HepG2 (cell line): Measurements from ENCODE around the gene TBC1D2B. TPM values are rescaled to one million over a fixed set of nuclear protein-coding genes. Genes with fewer than 3 reads are reported as not detected.

Source experiments
- ATAC-seq: fragments of 200-7000 bp; cut with Tn5 transposase; 3 replicates; pipeline ENCODE4 v1.9.1; 2020; ENCODE audit warnings: mild to moderate bottlenecking, moderate library complexity
- BruUV-seq: library from RNA; stranded (reverse); fragments of 400-500 nt; replicated peaks from 2 replicates; lab custom pipeline; 2021; lab: Mats Ljungman, UMichigan
- CTCF ChIA-PET: fragments of 300-600 bp; formaldehyde crosslinking; extraction: SDS; loops from one replicate; lab custom pipeline; 2021; ENCODE audit warnings: low total read pairs, inconsistent platforms, low intra/inter-chr PET ratio; lab: Yijun Ruan, JAX
- POLR2A ChIA-PET: fragments of 350-600 bp; sonication (Branson Sonifier 250); formaldehyde crosslinking; loops from one replicate; lab custom pipeline; 2020; ENCODE audit warnings: antibody characterized with exemption, inconsistent platforms; lab: Yijun Ruan, JAX
- DNase-seq: peaks from one replicate; pipeline ENCODE4 v3.0.0-alpha.2; 2015; ENCODE audit warnings: low spot score
- FAIRE-seq: peaks from 3 replicates; lab custom pipeline; 2011; peaks lifted over from hg19 to GRCh38; lab: Jason Lieb, UNC
- H2AFZ ChIP-seq: one replicate; pipeline ENCODE4 v1.6.1; 2011; ENCODE audit warnings: low read length, inconsistent platforms
- H3K27ac ChIP-seq: fragments of 300-600 bp; 3 replicates; pipeline ENCODE4 v1.8.0; 2011; ENCODE audit warnings: mixed run types, mild to moderate bottlenecking, mixed read lengths, low read length, inconsistent platforms; ENCODE audit not compliant: insufficient read depth; ENCODE audit errors: extremely low read length
- H3K27me3 ChIP-seq, 2 experiments: fragments of 200-600 bp in 1 of 2; 2 replicates in 1 of 2; 3 replicates in 1 of 2; pipeline versions ENCODE4 v1.6.0 to v1.8.0; 2011; ENCODE audit warnings: low read length in 2 of 2, mild to moderate bottlenecking in 2 of 2, moderate library complexity in 2 of 2, inconsistent platforms in 1 of 2; ENCODE audit not compliant: insufficient read depth in 2 of 2, control insufficient read depth in 1 of 2
- H3K36me3 ChIP-seq, 2 experiments: fragments of 200-600 bp in 1 of 2; replicated peaks in 1 of 2; 2 replicates in 1 of 2; 3 replicates in 1 of 2; pipeline versions ENCODE4 v1.5.1 to v1.8.0; 2011; ENCODE audit warnings: low read length in 2 of 2, inconsistent platforms in 1 of 2; ENCODE audit not compliant: insufficient read depth in 2 of 2, control insufficient read depth in 1 of 2
- H3K4me1 ChIP-seq: 2 replicates; pipeline ENCODE4 v1.5.1; 2012; ENCODE audit warnings: low read length, inconsistent platforms; ENCODE audit not compliant: insufficient read depth
- H3K4me2 ChIP-seq: 2 replicates; pipeline ENCODE4 v1.6.0; 2011; ENCODE audit warnings: low read depth, low read length, inconsistent platforms
- H3K4me3 ChIP-seq, 3 experiments: fragments of 200-600 bp in 1 of 3; sonication (generic), shearing (Covaris generic) in 1 of 3; replicated peaks in 1 of 3; 2 replicates each; pipeline ENCODE4 v1.5.1; 2011 to 2016; ENCODE audit warnings: low read length in 3 of 3, inconsistent platforms in 2 of 3, low read depth in 2 of 3, mild to moderate bottlenecking in 2 of 3, control low read depth in 1 of 3, mixed read lengths in 1 of 3; ENCODE audit not compliant: insufficient read depth in 1 of 3
- H3K79me2 ChIP-seq: one replicate; pipeline ENCODE4 v1.6.1; 2011; ENCODE audit warnings: low read length, inconsistent platforms; ENCODE audit not compliant: insufficient read depth
- H3K9ac ChIP-seq: 2 replicates; pipeline ENCODE4 v1.6.0; 2011; ENCODE audit warnings: mild to moderate bottlenecking, low read depth, low read length, inconsistent platforms; ENCODE audit not compliant: insufficient read depth
- H3K9me3 ChIP-seq: 2 replicates; pipeline ENCODE4 v1.5.1; 2012; ENCODE audit warnings: mild to moderate bottlenecking, low read length
- H4K20me1 ChIP-seq: 2 replicates; pipeline ENCODE4 v1.6.0; 2011; ENCODE audit warnings: inconsistent platforms, mild to moderate bottlenecking, low read length, moderate library complexity; ENCODE audit not compliant: insufficient read depth
- ARID3A ChIP-seq: IDR thresholded peaks from 2 replicates; pipeline ENCODE4 v1.6.1; 2012; ENCODE audit warnings: low read depth, low read length, improper control_type of control experiment
- BRCA1 ChIP-seq: sonication (generic); formaldehyde crosslinking; IDR thresholded peaks from 2 replicates; pipeline ENCODE4 v1.4.0; 2020; ENCODE audit warnings: missing genetic modification reagents
- GPN1 ChIP-seq: sonication (generic); formaldehyde crosslinking; IDR thresholded peaks from 2 replicates; pipeline ENCODE4 v1.5.1; 2020; ENCODE audit warnings: missing genetic modification reagents, borderline replicate concordance
- HNF4G ChIP-seq, 2 experiments: sonication (generic) in 1 of 2; formaldehyde crosslinking in 1 of 2; IDR thresholded peaks; 2 replicates each; pipeline versions ENCODE4 v1.4.0 to v1.6.1; 2011 to 2020; ENCODE audit warnings: borderline replicate concordance in 2 of 2, low read depth in 2 of 2, mild to moderate bottlenecking in 2 of 2, low read length in 1 of 2, missing genetic modification reagents in 1 of 2, moderate library complexity in 1 of 2
- HOXD1 ChIP-seq: sonication (generic); formaldehyde crosslinking; IDR thresholded peaks from 2 replicates; pipeline ENCODE4 v1.5.0; 2020; ENCODE audit warnings: missing genetic modification reagents
- MED1 ChIP-seq: sonication (generic); formaldehyde crosslinking; IDR thresholded peaks from 2 replicates; pipeline ENCODE4 v1.4.0; 2020; ENCODE audit warnings: missing genetic modification reagents
- MTF1 ChIP-seq: sonication (generic); formaldehyde crosslinking; IDR thresholded peaks from 2 replicates; pipeline ENCODE4 v1.5.0; 2020; ENCODE audit warnings: missing genetic modification reagents
- PAXIP1 ChIP-seq: sonication (generic); formaldehyde crosslinking; conservative IDR thresholded peaks from 2 replicates; pipeline ENCODE4 v1.4.0; 2020; ENCODE audit warnings: mild to moderate bottlenecking, missing genetic modification reagents, moderate library complexity
- RXRB ChIP-seq: IDR thresholded peaks from 2 replicates; pipeline ENCODE4 v1.6.1; 2016; ENCODE audit warnings: borderline replicate concordance, missing genetic modification reagents, missing compliant biosample characterization
- SMARCE1 ChIP-seq: fragments of 450-650 bp; IDR thresholded peaks from 2 replicates; pipeline ENCODE4 v1.6.1; 2017; ENCODE audit warnings: borderline replicate concordance
- SOX5 ChIP-seq: IDR thresholded peaks from 2 replicates; pipeline ENCODE4 v1.6.1; 2016; ENCODE audit warnings: borderline replicate concordance
- ZNF18 ChIP-seq: sonication (generic); formaldehyde crosslinking; IDR thresholded peaks from 2 replicates; pipeline ENCODE4 v1.8.0; 2022; ENCODE audit warnings: mild to moderate bottlenecking, missing genetic modification reagents; ENCODE audit not compliant: insufficient replicate concordance
- ZNF510 ChIP-seq: sonication (generic); formaldehyde crosslinking; IDR thresholded peaks from 2 replicates; pipeline ENCODE4 v1.4.0; 2020; ENCODE audit warnings: low read depth, mild to moderate bottlenecking, missing genetic modification reagents
- WGBS: methylation state at CpG from one replicate; pipeline ENCODE4 v1.1.6; 2017; ENCODE audit warnings: low lambda C conversion rate; 5-methylcytosine and 5-hydroxymethylcytosine counted together
- in situ Hi-C: cut with HindIII; loops from 2 replicates; pipeline ENCODE4 v1.10.0; 2017; ENCODE audit warnings: low pct_unique_long_range_greater_than_20kb; ENCODE audit not compliant: extremely low pct_ligation_motif_present
- intact Hi-C: fragments of 100-400 bp; cut with micrococcal nuclease; formaldehyde crosslinking; loops from one replicate; pipeline ENCODE4 v1.10.0; 2022; ENCODE audit not compliant: unreplicated experiment
- polyA plus RNA-seq, 8 experiments: library from polyadenylated mRNA; depleted of rRNA in 3 of 8; stranded (reverse) in 7 of 8; unstranded in 1 of 8; fragments of >200 nt; fragmentation: Illumina TruSeq in 4 of 8; extraction: Trizol in 4 of 8; gene quantifications; 2 replicates each; pipeline versions ENCODE4 v1.2.1 to v1.2.3, GENCODE V29; 2011 to 2016; ENCODE audit warnings: low read depth in 4 of 8, missing spikeins in 1 of 8, mixed read lengths in 1 of 8; ENCODE audit not compliant: insufficient read depth in 1 of 8
- total RNA-seq, 5 experiments: library from RNA; depleted of rRNA; stranded (reverse); fragments of >200 nt; fragmentation: Illumina TruSeq; extraction: Trizol; gene quantifications; 2 replicates each; pipeline ENCODE4 v1.2.3, GENCODE V29; 2016; ENCODE audit warnings: low read depth in 1 of 5

TBC1D2B gene
- total and polyA plus RNA-seq, 2 of the 13 experiments (the other 11 are each of a cell fraction or from before 2014, with no cell fraction given) = 10.1 to 14.4 TPM

- Histone ChIP-seq H2AFZ (no peak overlapping the region), H3K79me2 (no peaks in the 10 kb centered on the region), H3K9ac (no peak overlapping the region)
- no peak for FAIRE-seq
- TF ChIP-seq ZNF510 (CRISPR knock-in tag) (no peak), ZNF18 (CRISPR knock-in tag) (no peak), GPN1 (CRISPR knock-in tag) (no peak), BRCA1 (CRISPR knock-in tag) (no peak), RXRB (no peak), MTF1 (no peak), PAXIP1 (CRISPR knock-in tag) (no peak), HNF4G (IDR thresholded peaks at IDR 0.05; ENCODE audit: borderline replicate concordance, low read depth, low read length) (no peak), HNF4G (CRISPR knock-in tag; IDR thresholded peaks at IDR 0.05; ENCODE audit: borderline replicate concordance, low read depth) (no peak), SOX5 (CRISPR knock-in tag) (no peak), HOXD1 (CRISPR knock-in tag) (no peak), MED1 (CRISPR knock-in tag) (no peak), SMARCE1 (no peak), ARID3A (no peak)
- TF ChIP-seq, all 625 proteins: peak for 0
- 99% methylated on average over 12 of the region's 13 CpGs for WGBS
- ATAC-seq (no peak), DNase-seq (no peak)
- Histone ChIP-seq H3K36me3 (peaks cover 8 to 37% of the 10 kb centered on the region in 2 experiments; a peak in 4 of 5 replicates), H3K27me3 (no peaks in the 10 kb centered on the region), H3K27ac (no peak overlapping the region), H4K20me1 (no peaks in the 10 kb centered on the region), H3K9me3 (no peaks in the 10 kb centered on the region), H3K4me3 (no peak overlapping the region), H3K4me1 (no peaks in the 10 kb centered on the region), H3K4me2 (no peak overlapping the region)
- intact Hi-C loops (no loop called here), in situ Hi-C loops (no loop called here)
- CTCF ChIA-PET = no interaction called here
- POLR2A ChIA-PET = no interaction called here
- no TSS peak for BruUV-seq
These were observed 70.8 kb downstream of the TBC1D2B start for GRCh38 chr15:78006567-78007205.
